Measurements from ENCODE around the gene TSHZ1.

TSHZ1 gene

DNA sequence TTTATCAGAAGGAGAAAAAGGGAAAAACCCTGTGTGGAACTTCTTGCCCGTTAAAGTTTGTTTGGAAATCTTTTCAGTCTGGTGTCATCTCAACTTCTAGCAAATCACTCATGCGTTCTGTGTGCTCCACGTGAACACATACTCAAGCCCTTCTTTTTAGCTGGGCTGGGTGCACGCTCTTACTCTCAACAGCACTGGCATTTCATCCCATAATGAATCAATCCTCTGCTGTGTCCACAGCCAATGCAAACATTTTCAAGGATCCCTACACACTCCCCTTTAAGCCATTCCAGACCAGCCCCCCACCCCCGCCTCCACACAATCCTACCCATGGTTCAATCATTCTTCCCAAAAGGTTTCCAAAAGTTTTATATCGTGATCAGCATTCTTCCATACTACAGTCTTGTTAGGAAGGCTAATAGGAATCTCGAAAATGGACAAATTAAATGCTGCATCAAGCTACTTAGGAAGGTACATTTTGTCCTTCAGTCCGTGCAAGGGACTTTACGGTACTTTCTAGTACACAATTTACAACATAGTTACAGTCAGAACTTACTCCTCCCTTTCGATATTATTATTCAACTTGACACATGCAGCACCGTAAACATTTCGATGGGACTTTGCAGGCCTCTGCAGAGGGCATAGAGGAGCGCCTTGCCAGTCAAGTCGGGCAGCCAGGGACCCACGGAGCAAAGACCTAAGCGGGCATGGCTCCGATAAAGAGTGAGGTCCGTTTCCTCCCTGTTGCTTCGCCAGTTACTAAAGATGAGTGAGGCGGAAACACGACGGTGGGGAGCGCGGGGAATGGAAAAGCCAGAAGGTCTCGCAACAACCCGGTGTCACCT lies 3.1 kb upstream of the TSHZ1 start:
- Histone ChIP-seq H3K9me3 (ENCODE audit: control insufficient read depth, low read length) (no peaks in the 10 kb centered on the region), H3K36me3 (ENCODE audit: control insufficient read depth, insufficient read depth, low read length) (no peaks in the 10 kb centered on the region), H3K27ac (ENCODE audit: insufficient read depth, low read length, poor library complexity, severe bottlenecking) (peak overlapping the region; percentile 81), H3K27me3 (replicated peaks; ENCODE audit: control insufficient read depth, insufficient read depth, low read length, poor library complexity, severe bottlenecking) (no peaks in the 10 kb centered on the region), H3K4me1 (ENCODE audit: control insufficient read depth, insufficient read depth, low read length, poor library complexity, severe bottlenecking) (peaks cover 23% of the 10 kb centered on the region), H3K4me3 (ENCODE audit: insufficient read depth, low read depth, low read length, poor library complexity, severe bottlenecking) (peak overlapping the region; percentile 70)
- no peak for DNase-seq

DNA sequence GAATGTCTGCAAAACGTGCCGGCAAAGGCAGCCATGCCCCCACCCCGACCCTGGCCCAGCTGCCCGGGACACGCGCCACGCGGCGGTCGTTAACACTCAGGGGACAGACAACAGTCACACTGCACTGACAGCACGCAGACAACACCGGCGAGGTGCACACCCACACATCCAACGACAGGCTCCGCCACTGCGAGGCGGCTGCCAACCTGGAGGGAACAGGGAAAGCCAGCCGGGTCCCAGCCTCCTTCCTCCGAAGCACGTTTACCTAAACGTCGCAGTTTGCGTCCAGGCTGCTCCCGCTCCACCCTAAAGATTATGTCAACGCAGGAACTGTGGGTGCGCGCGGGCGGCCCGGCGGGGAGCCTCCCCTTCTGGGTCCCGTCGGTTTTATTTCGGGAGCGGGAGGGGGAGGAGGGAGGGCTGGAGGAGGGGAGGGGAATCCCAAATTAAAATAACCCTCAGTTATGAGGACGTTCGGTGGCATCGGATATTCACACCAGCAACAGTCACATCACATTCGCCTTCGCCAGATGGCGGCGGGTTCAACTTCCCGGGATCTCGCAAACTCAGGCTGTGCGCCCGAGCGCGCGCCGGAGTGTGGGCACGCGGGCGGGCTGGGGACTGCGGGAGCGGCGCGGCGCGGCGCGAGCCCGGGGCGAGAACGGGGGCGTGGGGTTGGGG lies 2.3 kb upstream of the TSHZ1 start:
- Histone ChIP-seq H3K36me3 (ENCODE audit: control insufficient read depth, insufficient read depth, low read length) (no peaks in the 10 kb centered on the region), H3K4me1 (ENCODE audit: control insufficient read depth, insufficient read depth, low read length, poor library complexity, severe bottlenecking) (peaks cover 29% of the 10 kb centered on the region), H3K4me3 (ENCODE audit: insufficient read depth, low read depth, low read length, poor library complexity, severe bottlenecking) (peak overlapping the region; percentile 70), H3K27ac (ENCODE audit: insufficient read depth, low read length, poor library complexity, severe bottlenecking) (peak overlapping the region; percentile 81), H3K27me3 (replicated peaks; ENCODE audit: control insufficient read depth, insufficient read depth, low read length, poor library complexity, severe bottlenecking) (no peaks in the 10 kb centered on the region), H3K9me3 (ENCODE audit: control insufficient read depth, low read length) (no peaks in the 10 kb centered on the region)
- peak in 2 of 3 donors; percentile 9 to 29 for DNase-seq

DNA sequence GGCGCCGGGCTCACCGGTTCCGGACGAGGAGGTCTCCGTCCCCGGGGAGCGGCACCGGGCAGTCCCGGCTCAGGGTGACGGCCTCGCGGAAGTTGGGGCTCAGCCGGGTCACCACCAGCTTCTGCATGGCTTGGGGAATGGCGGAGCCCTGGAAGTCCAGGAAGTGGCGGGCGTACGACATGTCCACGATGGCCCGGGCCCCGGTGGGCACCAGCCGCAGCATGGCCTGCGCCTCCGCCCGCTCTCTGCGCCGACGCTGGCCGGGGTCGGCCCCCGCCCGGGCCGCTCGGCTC lies 1.8 kb upstream of the TSHZ1 start:
- peak overlapping the region; percentile 81 for H3K27ac ChIP-seq (ENCODE audit: insufficient read depth, low read length, poor library complexity, severe bottlenecking)
- no peaks in the 10 kb centered on the region for H3K9me3 ChIP-seq (ENCODE audit: control insufficient read depth, low read length)
- no peaks in the 10 kb centered on the region for H3K27me3 ChIP-seq (replicated peaks; ENCODE audit: control insufficient read depth, insufficient read depth, low read length, poor library complexity, severe bottlenecking)
- H3K36me3 ChIP-seq (ENCODE audit: control insufficient read depth, insufficient read depth, low read length) = no peaks in the 10 kb centered on the region
- DNase-seq = no peak
- H3K4me3 ChIP-seq (ENCODE audit: insufficient read depth, low read depth, low read length, poor library complexity, severe bottlenecking) = peak overlapping the region; percentile 70
- peaks cover 29% of the 10 kb centered on the region for H3K4me1 ChIP-seq (ENCODE audit: control insufficient read depth, insufficient read depth, low read length, poor library complexity, severe bottlenecking)

DNA sequence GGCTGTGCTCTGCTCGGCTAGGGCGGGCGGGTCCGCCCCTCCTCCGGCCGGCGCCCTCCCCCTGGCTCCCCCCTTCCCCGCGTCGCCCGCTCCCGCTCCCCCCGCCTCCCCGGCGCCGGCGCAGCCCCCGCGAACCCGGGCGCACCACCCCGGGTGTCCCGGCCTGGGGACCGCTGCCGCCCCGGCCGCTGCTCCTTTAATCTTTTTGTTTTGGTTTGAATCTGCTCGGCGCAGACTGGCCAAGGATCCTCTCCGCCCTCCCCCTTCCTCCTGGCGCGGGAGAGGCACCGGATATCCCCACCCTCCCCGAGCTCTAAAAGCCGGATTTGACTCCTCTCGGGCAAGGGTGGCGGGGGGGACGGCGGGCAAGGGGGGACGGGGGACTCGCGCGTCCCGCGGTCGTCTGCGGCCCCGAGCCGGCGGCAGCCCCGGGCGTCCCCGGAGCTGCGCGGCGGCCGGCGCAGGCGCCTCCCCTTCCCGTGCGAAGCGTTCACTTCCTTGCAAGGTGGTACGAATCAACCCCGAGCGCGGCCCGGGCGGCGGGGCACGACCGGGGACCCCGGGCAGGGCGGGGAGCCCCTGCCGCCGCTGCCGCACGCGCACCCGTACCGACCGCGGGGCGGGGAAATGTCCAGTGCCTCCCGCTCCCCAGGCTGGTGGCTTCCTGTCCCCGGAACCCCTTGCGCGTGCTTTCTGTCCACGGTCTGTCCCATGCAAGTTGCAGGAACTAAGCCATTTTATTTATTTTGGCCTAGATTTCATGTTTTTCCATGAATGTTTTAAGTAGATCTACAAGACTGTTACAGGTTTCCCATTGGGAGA lies 1.3 kb upstream of the TSHZ1 start, which contains the start of gene PTGR3:
PTGR3 (minus strand) TSS at position 11 of the 822 bp plus-strand sequence. CDS start 81 bp downstream, outside the sequence.
- Histone ChIP-seq H3K4me3 (ENCODE audit: insufficient read depth, low read depth, low read length, poor library complexity, severe bottlenecking) (peak within 1 kb of the TSS; percentile 70), H3K9me3 (ENCODE audit: control insufficient read depth, low read length) (no peaks in the 10 kb centered on the region), H3K36me3 (ENCODE audit: control insufficient read depth, insufficient read depth, low read length) (no peaks in the 10 kb centered on the region), H3K27me3 (replicated peaks; ENCODE audit: control insufficient read depth, insufficient read depth, low read length, poor library complexity, severe bottlenecking) (no peaks in the 10 kb centered on the region), H3K4me1 (ENCODE audit: control insufficient read depth, insufficient read depth, low read length, poor library complexity, severe bottlenecking) (peaks cover 25% of the 10 kb centered on the region), H3K27ac (ENCODE audit: insufficient read depth, low read length, poor library complexity, severe bottlenecking) (peak within 1 kb of the TSS; percentile 81)
- peak; percentile 66 to 74 (median 66) for DNase-seq

DNA sequence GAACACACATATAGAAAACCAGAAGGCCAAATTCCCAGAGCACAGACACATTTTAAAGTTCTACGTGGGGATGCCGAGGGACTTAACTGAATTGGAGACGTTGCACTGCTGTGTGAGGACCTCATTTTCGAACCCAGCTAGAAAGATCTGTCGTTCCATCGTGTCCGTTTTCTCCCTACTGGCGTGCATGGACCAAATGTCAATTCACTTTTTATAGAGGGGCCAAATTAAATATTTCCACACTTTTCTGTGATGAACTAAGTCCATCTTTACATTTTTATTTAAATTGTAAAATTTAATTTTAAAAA lies 692 bp upstream of the TSHZ1 start:
- Histone ChIP-seq H3K4me1 (ENCODE audit: control insufficient read depth, insufficient read depth, low read length, poor library complexity, severe bottlenecking) (peaks cover 24% of the 10 kb centered on the region), H3K27me3 (replicated peaks; ENCODE audit: control insufficient read depth, insufficient read depth, low read length, poor library complexity, severe bottlenecking) (no peaks in the 10 kb centered on the region), H3K4me3 (ENCODE audit: insufficient read depth, low read depth, low read length, poor library complexity, severe bottlenecking) (peak overlapping the region; percentile 70), H3K9me3 (ENCODE audit: control insufficient read depth, low read length) (no peaks in the 10 kb centered on the region), H3K27ac (ENCODE audit: insufficient read depth, low read length, poor library complexity, severe bottlenecking) (peak overlapping the region; percentile 81), H3K36me3 (ENCODE audit: control insufficient read depth, insufficient read depth, low read length) (no peaks in the 10 kb centered on the region)
- DNase-seq = no peak

DNA sequence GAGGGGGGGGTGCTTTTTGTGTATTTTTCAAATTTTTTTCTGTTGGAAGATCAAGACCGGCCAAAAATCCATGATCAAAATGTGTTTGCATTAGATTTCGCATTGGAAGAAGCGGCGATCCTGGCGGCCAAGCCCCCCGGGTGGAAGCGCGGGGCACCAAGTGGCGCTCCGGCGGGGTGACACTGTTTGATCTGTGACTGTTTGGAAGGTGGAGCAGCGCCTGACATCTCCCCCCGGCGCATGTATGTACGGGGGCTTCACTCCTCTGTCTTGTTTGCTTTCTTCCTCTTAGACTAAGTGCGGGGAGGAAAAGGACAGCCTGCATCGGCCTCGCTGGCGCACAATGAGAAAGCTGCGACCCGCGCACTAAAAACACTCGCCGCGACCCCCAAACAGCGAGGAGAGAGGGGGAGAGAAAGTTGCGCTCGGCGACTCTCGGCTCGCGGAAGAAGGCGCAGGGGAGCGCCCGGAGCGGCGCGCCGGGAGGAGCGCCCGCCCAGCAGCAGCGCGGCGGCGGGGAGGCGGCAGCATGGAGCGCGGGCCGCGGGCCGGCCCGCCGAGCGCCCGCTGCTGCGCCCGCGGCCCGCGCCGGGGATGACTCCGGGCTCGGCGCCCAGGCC lies 515 bp downstream of the TSHZ1 start:
- DNase-seq = no peak
- Histone ChIP-seq H3K36me3 (ENCODE audit: control insufficient read depth, insufficient read depth, low read length) (no peaks in the 10 kb centered on the region), H3K4me3 (ENCODE audit: insufficient read depth, low read depth, low read length, poor library complexity, severe bottlenecking) (peak overlapping the region; percentile 70), H3K27ac (ENCODE audit: insufficient read depth, low read length, poor library complexity, severe bottlenecking) (peak overlapping the region; percentile 81), H3K27me3 (replicated peaks; ENCODE audit: control insufficient read depth, insufficient read depth, low read length, poor library complexity, severe bottlenecking) (no peaks in the 10 kb centered on the region), H3K4me1 (ENCODE audit: control insufficient read depth, insufficient read depth, low read length, poor library complexity, severe bottlenecking) (peaks cover 27% of the 10 kb centered on the region), H3K9me3 (ENCODE audit: control insufficient read depth, low read length) (no peaks in the 10 kb centered on the region)

DNA sequence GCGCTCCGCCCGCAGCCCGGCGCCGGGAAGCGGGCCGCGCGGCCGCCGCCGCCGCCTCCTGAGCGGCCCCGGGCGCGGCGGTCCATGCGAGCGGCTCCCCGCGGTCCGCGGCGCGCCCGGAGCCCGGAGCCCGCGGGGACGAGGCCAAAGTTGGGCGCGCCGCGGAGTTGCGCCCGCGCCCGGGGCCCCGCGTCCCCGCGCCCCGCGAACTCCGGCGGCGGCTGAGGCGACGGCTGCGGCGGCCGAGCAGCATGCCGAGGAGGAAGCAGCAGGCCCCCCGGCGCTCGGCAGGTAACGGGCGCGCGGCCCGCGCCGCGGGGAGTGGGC lies 992 bp downstream of the TSHZ1 start:
- DNase-seq = no peak
- no peaks in the 10 kb centered on the region for H3K36me3 ChIP-seq (ENCODE audit: control insufficient read depth, insufficient read depth, low read length)
- no peak overlapping the region for H3K27ac ChIP-seq (ENCODE audit: insufficient read depth, low read length, poor library complexity, severe bottlenecking)
- H3K9me3 ChIP-seq (ENCODE audit: control insufficient read depth, low read length) = no peaks in the 10 kb centered on the region
- H3K4me1 ChIP-seq (ENCODE audit: control insufficient read depth, insufficient read depth, low read length, poor library complexity, severe bottlenecking) = peaks cover 31% of the 10 kb centered on the region
- H3K27me3 ChIP-seq (replicated peaks; ENCODE audit: control insufficient read depth, insufficient read depth, low read length, poor library complexity, severe bottlenecking) = no peaks in the 10 kb centered on the region
- peak overlapping the region; percentile 57 for H3K4me3 ChIP-seq (ENCODE audit: insufficient read depth, low read depth, low read length, poor library complexity, severe bottlenecking)

DNA sequence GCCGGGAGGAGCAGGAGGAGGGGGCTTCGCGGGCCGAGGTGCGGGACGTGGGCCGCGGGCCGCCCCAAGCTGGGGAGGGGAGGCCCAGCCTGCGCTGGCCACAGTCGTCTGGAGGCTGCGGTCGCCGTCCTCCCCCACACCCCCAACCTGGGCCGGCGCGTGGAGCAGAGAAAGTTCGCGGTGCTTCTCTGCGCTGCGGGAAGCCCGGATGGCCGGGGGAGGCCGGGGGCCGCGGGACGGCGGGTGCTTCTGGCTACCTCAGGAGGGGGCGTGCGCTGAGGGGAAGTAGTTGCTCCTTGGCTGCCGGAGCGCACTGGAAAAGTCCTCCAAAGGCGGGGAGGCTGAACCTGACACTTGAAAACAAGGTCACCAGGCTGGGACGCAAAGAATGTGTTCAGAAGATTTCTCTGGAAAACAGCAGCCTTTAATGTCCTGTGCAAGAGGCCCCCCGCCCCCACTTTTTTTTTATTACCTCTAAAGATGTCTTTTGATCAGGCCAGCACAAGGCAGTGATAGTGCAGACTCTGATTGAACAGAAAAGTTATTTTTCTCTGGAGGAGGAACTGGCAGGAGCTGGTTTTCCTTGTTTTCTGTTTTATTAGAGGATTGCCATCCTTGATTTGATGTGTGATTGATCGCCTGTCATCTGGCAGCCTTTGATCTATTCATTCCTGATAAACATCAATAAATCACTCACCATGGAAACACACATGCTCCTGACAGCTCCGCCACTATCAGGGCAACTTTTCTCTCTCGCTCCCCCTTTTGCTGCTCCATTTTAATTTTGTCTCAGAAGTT lies 1.6 kb downstream of the TSHZ1 start:
- DNase-seq = no peak
- Histone ChIP-seq H3K4me1 (ENCODE audit: control insufficient read depth, insufficient read depth, low read length, poor library complexity, severe bottlenecking) (peaks cover 30% of the 10 kb centered on the region), H3K9me3 (ENCODE audit: control insufficient read depth, low read length) (no peaks in the 10 kb centered on the region), H3K27ac (ENCODE audit: insufficient read depth, low read length, poor library complexity, severe bottlenecking) (peak overlapping the region; percentile 31), H3K36me3 (ENCODE audit: control insufficient read depth, insufficient read depth, low read length) (no peaks in the 10 kb centered on the region), H3K27me3 (replicated peaks; ENCODE audit: control insufficient read depth, insufficient read depth, low read length, poor library complexity, severe bottlenecking) (no peaks in the 10 kb centered on the region), H3K4me3 (ENCODE audit: insufficient read depth, low read depth, low read length, poor library complexity, severe bottlenecking) (peak overlapping the region; percentile 57)

DNA sequence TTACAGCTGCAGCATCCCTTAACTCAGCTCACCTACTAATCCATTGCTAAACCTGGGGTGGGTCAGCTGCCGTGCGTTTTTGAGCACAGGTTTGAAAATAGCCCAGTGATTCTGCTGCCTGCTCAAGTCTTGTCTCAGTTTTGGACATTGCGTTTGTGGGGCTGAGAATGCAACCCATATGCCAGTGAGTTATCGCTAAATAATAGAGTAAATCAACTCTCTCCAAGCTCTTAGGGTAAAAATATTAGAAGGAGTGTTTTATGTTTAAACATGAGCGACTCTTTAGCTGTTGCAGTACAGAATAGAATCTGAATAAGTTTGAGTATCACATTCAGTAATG lies 2.1 kb downstream of the TSHZ1 start:
- no peaks in the 10 kb centered on the region for H3K36me3 ChIP-seq (ENCODE audit: control insufficient read depth, insufficient read depth, low read length)
- H3K27ac ChIP-seq (ENCODE audit: insufficient read depth, low read length, poor library complexity, severe bottlenecking) = no peak overlapping the region
- no peaks in the 10 kb centered on the region for H3K9me3 ChIP-seq (ENCODE audit: control insufficient read depth, low read length)
- H3K4me3 ChIP-seq (ENCODE audit: insufficient read depth, low read depth, low read length, poor library complexity, severe bottlenecking) = peak overlapping the region; percentile 57
- no peaks in the 10 kb centered on the region for H3K27me3 ChIP-seq (replicated peaks; ENCODE audit: control insufficient read depth, insufficient read depth, low read length, poor library complexity, severe bottlenecking)
- DNase-seq = no peak
- H3K4me1 ChIP-seq (ENCODE audit: control insufficient read depth, insufficient read depth, low read length, poor library complexity, severe bottlenecking) = peaks cover 35% of the 10 kb centered on the region

Measured in effector memory CD4-positive, alpha-beta T cell (primary cell).